GM21723 (cell line): Measurements from ENCODE around the gene SLC4A5.

Experiments
- ATAC-seq: cut with Tn5 transposase; IDR thresholded peaks from one replicate; pipeline ENCODE4 v1.9.1; 2021; ENCODE audit warnings: mild to moderate bottlenecking, moderate library complexity; ENCODE audit not compliant: unreplicated experiment

The SLC4A5 gene, protein sequence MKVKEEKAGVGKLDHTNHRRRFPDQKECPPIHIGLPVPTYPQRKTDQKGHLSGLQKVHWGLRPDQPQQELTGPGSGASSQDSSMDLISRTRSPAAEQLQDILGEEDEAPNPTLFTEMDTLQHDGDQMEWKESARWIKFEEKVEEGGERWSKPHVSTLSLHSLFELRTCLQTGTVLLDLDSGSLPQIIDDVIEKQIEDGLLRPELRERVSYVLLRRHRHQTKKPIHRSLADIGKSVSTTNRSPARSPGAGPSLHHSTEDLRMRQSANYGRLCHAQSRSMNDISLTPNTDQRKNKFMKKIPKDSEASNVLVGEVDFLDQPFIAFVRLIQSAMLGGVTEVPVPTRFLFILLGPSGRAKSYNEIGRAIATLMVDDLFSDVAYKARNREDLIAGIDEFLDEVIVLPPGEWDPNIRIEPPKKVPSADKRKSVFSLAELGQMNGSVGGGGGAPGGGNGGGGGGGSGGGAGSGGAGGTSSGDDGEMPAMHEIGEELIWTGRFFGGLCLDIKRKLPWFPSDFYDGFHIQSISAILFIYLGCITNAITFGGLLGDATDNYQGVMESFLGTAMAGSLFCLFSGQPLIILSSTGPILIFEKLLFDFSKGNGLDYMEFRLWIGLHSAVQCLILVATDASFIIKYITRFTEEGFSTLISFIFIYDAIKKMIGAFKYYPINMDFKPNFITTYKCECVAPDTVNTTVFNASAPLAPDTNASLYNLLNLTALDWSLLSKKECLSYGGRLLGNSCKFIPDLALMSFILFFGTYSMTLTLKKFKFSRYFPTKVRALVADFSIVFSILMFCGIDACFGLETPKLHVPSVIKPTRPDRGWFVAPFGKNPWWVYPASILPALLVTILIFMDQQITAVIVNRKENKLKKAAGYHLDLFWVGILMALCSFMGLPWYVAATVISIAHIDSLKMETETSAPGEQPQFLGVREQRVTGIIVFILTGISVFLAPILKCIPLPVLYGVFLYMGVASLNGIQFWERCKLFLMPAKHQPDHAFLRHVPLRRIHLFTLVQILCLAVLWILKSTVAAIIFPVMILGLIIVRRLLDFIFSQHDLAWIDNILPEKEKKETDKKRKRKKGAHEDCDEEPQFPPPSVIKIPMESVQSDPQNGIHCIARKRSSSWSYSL

DNA sequence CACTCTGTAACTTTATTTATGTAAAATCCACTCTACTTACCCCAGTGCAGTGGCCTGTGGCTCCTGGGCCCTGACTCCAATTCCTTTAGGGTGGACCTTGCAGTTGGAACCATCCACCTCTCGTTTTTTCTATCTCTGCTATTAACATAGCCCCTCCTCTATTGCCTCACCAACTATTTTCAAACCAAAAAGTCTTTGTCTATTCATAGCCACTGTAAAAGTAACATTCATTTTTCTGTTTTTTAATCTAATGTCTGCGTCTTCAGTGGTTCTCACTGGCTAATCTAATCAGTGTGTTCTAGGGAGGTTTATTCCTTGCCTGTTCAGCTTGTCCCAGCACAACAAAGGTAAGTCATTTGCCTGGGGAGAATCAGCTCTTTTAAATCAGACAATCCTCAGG lies at the start of gene SLC4A5:
TSS of gene SLC4A5 (minus strand) at position 101 of the 400 bp plus-strand sequence. CDS start 28,393 bp downstream, outside the sequence.
- no peak for ATAC-seq

DNA sequence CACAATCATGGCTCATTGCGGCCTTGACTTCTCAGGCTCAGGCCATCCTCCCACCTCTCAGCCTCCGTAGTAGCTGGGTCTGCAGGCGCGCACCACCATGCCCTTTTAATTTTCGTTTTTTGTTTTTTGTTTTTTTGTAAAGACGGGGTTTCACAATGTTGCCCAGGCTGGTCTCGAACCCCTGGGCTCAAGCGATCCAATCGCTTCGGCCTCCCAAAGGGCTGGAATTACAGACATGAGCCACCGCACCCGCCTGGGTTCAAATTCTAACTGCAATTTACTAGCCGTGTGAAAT lies 49.2 kb upstream of the SLC4A5 start:
- ATAC-seq = no peak

DNA sequence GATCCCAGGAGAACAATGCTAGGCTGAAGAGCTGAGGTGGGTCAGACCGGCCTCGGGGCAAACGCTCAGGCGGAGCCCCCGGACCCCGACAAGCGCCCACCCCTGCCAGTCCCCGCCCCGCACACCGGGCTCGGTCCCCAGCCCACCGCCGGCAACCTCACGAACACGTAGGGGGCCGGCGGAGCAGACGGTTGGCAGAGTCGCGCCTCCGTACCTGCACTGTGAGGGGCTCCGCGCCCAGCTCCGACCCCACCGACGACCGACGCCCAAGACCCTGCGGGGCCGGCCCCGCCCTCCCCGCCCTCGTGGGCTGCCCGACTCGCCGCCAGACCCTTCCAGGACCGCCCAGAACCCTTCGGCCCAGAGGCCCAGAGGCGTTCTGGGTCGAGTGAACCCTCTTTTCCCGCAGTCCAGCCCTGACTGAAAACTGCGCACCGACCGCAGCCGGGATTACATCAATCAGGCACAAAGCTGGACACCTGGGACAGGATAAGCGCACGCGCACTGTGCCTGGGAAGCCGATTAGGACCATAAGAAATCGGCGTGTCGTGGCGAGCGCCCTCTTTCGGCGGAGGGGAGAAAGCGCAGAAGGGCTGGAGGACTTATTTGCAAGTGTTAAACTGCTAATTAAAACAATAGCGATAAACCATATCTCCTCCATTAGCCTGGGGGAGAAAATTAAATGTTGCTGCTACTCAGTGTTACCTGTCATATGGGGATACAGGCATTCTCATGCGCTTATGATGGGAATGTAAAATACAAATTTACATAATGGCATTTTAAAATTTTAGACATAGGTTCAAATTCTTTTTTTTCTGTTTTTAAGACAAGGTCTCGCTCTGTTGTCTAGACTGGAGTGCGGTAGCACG lies 48.6 kb upstream of the SLC4A5 start:
- peak; percentile 70 for ATAC-seq

DNA sequence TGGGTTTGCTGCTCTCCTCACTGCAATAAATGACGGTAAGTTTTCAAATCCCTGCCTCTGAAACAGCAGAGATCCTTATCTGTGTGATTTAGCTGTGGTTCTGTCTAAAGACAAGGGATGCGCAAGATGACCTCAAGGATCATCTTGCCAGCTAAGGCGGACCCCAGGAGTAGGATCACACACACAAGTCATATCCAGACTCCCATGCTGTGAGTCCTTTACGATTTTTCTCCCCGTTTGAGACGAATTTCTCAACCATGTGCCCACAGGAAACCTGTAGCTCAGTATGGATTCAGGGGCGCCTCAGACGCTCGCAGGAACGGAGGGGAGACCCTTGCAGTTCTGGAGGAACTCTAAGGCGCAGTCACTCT lies 48.0 kb upstream of the SLC4A5 start:
- no peak for ATAC-seq

DNA sequence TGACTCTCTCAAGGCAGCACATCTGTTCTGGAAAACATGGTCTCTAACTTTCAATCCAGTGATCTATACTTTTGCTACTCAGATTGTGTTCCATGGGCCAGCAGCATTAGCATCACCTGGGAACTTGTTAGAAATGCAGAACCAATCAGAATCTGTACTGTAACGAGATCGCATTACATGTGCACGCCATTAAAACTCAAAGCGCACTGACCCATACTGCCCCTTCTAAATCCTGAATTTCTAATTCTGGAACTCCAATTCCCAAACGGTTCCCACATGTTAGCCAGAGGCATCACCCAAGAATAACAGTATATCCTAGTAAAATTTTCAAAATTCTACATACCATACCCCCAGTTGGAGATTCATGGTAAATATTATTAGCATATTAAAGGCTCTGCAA lies 47.4 kb upstream of the SLC4A5 start:
- ATAC-seq = no peak

DNA sequence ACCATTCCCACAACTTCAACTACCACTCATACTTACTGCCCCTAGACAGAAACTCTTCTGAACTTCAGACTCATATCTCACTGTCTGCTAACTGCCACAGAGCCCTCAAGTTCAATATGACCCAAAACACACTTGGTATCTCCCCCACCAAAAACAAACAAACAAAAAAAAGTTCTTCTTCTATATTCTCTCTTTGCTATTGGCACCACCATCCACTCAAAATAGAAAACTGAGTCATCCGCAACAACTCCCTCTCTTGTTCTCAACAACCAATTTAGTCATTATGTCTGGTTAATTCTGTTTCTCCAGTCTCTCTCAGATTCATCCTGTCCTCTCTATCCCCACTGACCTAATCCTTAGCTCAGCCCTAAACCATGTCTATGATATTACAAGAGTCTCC lies 44.1 kb upstream of the SLC4A5 start:
- ATAC-seq = no peak

DNA sequence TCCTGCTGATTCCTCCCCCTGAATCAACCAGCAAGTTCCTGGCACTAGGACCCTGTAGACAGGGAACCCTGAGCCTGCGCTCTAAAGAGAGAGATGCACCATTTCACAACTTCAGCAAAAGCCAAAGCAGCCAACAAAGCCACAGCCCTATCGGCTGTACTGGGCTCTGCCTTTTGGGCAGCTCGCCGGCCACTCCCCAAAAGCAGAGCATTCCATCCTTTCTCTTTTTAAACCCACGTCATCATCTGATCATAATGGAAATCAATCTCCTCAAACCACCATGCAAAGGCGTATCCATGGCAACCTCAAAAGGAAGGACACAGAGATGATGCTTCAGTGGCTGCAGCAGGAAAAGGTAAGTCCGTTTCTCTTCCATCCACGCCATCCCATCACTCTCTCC lies 42.2 kb upstream of the SLC4A5 start:
- no peak for ATAC-seq

DNA sequence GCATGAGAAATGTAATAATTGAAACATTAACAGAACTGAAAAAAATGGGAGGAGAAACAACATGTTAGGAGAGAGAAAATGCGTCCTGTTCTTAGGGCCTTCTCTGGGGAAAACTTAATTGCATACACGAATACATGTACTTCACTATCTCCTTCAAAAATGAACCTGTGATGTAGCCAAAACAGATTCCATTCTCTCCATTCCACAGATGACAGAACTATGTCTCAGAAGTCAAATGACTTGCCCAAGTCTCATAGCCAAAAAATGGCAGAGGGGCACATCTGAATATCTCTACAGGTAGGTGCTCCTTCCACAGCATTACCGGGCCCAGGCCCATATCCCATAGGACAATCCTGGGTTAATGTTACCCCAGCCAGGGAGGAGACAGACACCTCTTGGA lies 40.8 kb upstream of the SLC4A5 start:
- no peak for ATAC-seq

DNA sequence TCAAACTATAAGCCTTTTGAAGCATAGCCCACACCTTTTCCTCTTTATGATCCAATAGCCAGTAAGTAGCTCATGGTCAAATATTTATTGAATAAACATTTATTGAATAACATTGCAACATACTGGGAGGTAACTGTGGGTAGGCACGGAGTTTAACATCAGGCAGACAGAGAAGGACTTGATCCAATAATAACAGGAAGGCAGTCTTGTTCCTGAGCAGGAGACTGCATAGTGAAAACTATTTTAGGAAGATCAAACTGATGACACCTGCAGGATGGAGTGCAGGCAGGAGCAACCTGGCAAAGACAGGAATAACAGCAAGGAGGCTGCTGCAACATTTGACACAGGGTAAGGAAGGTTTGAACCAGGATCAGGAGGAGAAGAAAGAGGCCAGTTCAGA lies 40.0 kb upstream of the SLC4A5 start:
- ATAC-seq = no peak

DNA sequence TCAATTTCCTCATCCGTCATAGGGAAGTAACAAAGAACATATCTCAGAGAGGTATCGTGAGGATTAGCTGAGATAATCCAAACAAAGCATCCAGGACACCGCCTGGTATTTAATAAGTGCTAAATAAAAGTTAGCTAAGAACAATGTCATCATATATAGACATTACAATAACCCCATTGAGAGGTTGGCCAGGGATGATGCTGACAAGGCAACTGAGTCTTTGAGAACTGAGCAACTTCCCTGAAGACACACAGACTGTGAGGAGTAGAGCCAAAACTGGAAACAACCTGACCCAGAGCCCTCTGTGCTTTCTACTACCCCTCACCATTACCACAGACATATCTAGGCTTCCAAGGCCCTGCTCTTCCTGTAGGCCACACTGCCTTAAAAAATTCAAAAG lies 38.5 kb upstream of the SLC4A5 start:
- no peak for ATAC-seq

DNA sequence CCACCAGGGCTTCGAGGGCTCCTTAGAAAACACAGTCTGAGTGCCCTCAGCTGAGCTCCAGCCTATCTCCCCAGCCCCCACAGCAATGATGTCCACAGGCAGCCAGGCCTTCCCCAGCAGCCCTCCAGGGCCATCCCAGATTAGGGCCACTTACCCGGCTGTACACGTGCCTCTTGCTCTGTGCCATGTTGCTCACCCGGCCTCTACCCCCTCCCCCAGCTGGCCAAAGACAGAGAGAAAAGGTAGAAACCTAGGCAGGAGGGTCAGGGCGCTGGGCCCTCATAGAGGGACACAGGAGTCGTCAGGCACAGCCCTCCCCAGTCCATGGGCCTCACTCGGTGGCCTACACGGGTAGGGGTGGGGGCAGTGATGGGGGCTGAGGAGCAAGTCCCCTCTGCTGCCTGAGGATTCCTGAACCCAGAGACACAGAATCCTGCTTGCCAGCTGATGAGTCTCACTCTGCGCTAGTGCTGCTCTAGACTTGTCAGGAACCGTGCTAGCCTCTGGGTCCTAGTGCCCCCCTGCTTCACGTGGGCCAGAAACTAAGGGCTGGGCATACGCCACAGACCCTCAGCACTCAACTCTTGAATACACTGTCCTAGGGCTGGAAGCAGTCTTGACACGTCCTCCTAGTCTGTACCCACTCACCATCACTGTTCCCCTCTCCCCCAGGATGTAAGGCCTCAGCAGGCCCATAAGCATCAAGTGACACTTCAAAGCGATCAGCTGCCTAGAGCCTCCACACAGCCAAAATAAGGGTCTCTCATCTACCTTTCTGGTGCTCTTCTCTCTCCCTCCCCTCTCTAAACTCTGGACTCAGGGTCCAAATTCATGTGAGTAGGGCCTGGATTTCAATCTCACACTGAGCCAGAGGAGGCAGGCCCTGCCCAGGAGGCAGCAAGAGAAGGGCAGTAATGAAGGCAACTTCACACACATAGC lies 36.9 kb upstream of the SLC4A5 start, which contains the start of gene DCTN1:
TSS of gene DCTN1 (minus strand) at position 461 of the 939 bp plus-strand sequence. CDS start at position 187, 274 bp downstream.
- ATAC-seq = peak; percentile 57

DNA sequence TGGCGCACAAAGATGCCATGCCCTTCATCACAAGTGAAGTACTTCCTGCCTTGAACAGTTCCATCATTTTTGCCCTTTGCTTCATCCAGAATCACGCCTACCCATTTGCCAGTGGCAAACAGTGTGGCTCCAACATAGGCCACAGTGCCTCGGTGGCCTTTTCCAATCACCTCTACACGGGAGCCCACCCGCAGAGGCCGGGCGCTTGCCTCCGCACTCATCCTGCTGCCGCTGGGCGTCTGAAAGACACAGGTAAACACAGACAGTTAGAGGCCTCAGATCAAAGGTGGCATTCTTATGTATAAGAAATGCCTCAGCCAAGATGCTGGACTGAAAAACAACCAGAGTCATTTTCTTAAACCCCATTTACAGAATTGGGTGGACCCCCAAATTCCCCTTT lies 34.8 kb upstream of the SLC4A5 start:
- no peak for ATAC-seq

DNA sequence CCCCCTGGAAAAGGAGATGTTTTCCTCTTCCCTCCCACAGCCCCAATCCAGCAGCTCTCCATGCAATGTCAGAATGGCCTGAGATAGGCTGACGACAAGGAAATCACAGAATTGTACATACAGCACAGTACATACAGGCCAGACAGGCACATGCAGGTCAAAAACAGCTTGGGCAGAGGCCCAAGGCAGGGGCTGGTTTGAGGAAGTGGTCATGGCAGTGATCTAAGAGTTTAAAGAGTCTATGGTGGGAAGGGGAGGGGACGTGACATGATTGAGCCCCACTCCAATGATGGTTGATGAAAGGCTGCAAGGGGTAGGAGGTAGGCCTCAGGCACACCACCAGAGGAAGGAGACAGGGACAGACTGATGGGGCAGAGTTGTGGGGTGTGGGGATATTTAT lies 32.6 kb upstream of the SLC4A5 start:
- ATAC-seq = no peak

DNA sequence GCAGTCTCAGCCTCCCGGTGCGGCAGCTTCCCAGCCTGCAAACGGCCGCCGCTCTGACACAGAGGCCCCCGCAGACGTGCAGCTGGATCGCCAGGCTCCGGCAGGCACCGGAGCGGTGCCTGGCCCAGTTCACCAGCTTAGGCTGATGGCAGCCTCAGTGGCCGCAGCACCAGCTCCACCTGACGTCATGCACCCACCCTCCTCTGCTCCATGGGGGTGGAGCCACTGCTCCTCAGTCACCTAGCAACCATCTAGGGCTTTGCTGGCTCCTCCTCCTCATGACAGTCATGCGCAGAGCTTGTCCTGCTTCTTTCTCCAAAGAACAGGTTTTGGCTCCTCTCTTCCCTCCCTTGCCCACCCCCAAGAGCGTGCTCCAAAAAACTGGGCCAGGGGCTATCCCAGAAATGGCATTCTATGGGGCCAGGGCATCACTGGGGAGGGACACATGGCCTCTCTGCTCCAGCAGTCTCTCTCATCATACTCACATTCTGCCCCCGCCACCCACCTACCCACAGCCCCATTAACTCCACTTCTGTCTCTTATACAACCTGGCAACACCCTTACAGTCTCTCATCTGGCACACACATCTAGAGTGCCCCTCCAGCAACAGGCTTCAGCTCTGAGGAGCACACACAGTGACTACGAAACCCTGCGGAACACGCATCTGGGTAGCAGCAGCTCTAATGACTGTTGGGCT lies 31.4 kb upstream of the SLC4A5 start:
- ATAC-seq = no peak

DNA sequence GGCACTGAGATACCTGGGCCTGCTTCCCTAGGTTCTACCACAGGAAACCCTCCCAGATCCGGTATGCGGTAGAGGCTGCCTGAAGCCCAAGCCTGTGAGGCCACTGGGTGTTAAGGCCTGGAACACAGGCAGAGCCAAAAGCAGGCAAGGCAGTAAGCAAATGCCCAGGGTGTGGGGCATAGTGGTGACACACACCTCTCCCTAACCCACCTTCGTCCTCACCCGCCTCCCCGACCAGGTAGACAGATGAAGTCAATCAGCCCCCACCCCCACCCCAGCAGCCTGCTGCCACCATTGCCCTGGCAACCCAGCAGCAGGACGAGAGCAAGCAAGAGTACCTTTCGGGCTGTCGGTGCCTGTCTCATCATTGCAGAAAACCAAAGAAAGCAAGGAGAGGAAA lies 30.8 kb upstream of the SLC4A5 start:
- ATAC-seq = no peak

DNA sequence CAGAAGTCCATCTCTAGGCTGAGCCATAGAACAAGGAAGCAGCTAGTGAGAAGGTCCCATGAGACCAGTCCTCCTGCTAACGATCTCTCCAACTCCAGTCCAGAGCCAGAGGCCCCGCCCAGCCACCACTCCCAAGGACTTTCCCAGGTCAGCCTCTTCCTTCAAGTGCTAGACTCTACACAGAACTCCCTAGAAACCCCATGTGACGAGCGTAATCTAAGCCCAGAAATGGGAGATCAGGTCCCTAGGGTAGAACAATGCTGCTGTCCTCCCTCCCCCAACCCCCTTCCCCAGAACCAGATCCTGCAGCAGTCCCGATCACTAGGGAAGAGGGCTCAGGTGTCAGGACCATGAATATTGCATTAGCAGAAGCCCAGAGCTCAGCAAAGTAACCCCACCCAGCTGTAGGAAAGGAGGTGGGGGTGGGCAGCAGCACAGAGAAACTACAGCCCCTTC lies 30.0 kb upstream of the SLC4A5 start:
- no peak for ATAC-seq

DNA sequence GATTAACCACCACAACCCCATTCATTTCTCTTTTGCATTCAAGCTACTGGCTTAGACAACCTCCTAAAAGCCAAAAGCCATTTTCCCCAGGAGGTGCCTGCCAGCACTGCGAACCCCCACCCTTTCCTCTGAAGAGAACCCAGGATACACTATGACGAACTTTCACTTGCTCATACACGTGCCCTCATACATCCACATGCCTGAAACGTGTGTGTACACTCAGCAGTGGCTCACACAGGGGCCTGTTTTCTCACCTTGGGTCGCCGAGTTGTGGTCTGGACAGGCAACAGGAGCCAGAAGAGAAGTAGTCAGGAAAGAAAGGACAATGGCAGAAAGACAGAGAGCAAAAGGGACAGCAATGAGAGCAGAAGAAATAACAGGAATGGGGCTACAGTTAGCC lies 29.5 kb upstream of the SLC4A5 start:
- ATAC-seq = no peak

DNA sequence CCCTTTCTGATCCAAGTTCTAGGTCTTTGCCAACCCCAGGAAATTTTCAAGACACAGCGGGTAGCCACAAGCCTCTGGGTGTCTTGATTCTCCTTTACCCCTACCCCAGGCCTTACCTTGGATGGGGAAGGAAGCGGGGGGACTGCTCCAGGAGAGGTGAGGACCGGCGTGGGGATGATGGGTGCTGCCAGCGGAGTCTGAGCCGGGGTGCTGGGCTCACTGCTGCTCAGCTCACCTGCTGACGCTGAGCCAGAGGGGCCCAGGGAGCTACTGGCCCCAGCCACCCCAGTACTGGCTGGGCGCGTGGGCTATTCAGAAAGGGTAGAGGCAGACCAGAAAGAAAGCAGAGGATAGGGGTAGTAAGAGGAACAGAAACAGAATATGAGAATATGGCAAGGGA lies 28.2 kb upstream of the SLC4A5 start:
- ATAC-seq = no peak

DNA sequence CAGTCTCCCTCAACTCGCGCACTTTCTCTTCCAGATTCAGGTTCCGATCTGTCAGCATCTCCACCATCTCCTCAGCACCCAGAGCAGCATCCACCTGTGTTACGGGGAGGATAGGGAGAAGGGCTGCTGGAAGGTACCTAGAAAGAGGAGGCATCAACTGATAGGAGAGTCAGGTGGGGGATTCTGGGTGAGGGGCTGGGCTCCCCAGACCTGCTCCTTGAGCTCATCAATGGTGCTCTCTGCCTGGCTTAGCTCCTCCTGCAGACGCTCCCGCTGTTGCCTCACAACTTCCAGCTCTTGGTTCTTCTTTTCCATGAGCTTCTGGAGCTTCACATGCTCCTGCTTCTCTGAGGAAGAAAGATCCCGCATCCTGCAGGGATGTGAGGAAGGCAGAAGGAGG lies 26.8 kb upstream of the SLC4A5 start:
- ATAC-seq = no peak
